ENCODE results near the gene ATP5F1B.

- TF ChIP-seq CTCF (IDR thresholded peaks at IDR 0.05) (peak; percentile 75), TAF1 (IDR thresholded peaks at IDR 0.05; ENCODE audit: borderline replicate concordance, low read depth, low read length) (peak; percentile 59; the same call in 1 of the 2 replicates), POLR2AphosphoS5 (IDR thresholded peaks at IDR 0.05; ENCODE audit: low read depth, low read length) (peak; percentile 84; the same call in 1 of the 2 replicates), SIN3A (IDR thresholded peaks at IDR 0.05; ENCODE audit: borderline replicate concordance, low read depth, low read length) (peak; percentile 95), RCOR1 (IDR thresholded peaks at IDR 0.05; ENCODE audit: low read length) (peak; percentile 56; the same call in 1 of the 2 replicates), FOXJ3 (CRISPR knock-in tag; IDR thresholded peaks at IDR 0.05) (0 out of 2 replicates have a peak, but pooled peaks have one; percentile 39), EP300 (IDR thresholded peaks at IDR 0.05; ENCODE audit: borderline replicate concordance in 1 of 2, low read depth in 1 of 2, low read length in 1 of 2) (0 out of 4 replicates have a peak, but pooled peaks have one; percentile 19 to 20), NFIC (IDR thresholded peaks at IDR 0.05; ENCODE audit: borderline replicate concordance) (peak; percentile 98), EZH2phosphoT487 (IDR thresholded peaks at IDR 0.05; ENCODE audit: borderline replicate concordance, low read depth) (no peak)
Measured at GRCh38 chr12:56636675-56637540, 8.9 kb downstream of the ATP5F1B start.
